Activated CD4-positive, CD25-positive, alpha-beta regulatory T cell treated with anti-CD3 and anti-CD28 coated beads, Interleukin-2, amount 50 U/mL, for 16 hours (primary cell): Measurements from ENCODE around the gene ADM5.

Experiments used
- DNase-seq: peaks from one replicate; pipeline ENCODE4 v3.0.0-alpha.2; 2020; ENCODE audit warnings: low read depth, low spot score

Gene ADM5

DNA sequence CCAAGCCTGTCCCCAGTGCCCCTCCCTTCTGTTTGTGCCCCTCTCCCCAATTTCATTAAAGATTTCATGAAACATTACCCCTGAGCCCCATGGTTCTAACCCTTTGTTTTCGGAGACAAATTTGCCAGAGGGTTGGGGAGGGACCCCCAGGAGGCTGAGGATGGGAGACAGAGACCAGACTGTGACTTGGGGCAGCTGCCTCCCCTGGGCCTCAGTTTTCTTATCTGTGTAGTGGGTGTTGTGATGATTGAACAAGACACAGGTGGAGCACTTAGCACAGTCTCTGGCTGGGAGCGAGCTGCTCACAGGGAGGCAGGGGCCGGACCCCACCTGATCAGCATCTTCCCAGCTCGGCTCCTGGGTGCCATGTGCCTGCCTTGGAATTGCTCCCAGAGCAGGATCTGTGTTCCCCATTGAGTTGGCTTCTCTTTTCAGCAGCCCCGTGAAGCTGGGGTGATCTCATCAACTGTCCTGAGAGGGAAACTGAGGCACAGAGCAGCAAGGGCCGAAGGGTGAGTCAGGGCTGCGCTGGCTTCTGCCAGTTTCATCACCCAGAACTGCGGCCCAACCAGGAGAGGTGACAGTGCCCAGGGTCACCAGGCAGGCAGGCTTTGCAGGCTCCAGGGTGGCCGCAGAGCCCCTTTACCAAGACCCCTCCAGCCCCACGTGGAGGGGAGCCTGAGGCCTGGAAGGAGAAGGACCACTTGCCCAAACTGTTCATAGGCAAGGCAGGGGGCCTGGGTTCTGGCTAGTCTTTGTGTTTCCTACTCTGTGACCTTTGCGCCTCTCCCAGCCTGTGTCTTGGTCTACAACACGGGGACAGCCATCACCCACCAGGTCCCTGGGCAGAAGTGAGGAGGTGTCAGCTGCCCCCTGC lies 30.6 kb upstream of the ADM5 start:
- DNase-seq: no peak

DNA sequence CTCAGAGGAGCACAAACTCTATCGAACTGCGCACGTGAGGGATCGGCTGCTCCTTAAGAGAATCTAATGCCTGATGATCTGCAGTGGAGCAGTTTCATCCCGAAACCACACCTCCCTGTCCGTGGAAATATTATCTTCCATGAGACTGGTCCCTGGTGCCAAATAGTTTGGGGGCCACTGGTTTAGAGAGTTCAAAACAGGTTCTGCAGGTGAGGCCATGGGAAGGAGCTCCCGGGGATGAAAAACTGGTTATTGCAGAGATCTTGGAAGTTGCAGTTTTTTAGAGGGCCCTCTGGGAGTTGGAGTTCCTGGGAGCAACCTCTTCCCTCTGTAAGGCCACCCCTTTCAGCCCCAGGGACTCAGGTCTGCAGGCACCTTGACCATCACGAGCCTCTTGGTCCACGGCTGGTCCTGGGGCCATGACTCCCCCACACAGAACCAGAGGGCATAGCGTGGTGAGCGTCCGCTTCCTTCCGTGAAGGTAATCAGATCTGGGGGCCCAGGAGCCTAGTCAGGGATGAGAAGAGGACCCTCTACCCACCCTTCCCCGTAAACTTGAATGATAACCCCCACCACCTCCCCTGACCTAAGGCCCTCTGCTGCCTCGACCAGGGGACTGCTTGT lies 28.9 kb upstream of the ADM5 start:
- DNase-seq: no peak

DNA sequence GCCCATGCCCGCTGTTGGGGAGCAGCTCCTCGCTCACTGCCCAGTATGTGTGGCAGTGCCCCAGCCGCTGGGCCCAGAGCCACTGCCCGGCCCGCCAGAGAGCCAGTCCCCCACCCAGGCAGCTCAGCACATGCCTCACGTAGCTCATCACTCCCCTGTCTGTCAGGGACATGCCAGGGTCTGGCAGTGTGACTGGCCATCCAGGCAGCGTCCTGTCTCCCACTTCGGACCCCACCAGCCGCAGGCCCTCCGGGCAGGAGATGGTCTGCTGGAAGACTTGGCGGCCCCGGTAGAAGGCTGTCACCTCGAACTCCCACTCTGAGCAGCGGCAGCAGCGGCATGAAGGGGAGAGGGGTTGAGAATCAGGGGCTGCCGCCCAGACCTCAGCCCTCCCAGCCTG lies 27.4 kb upstream of the ADM5 start:
- DNase-seq: no peak

DNA sequence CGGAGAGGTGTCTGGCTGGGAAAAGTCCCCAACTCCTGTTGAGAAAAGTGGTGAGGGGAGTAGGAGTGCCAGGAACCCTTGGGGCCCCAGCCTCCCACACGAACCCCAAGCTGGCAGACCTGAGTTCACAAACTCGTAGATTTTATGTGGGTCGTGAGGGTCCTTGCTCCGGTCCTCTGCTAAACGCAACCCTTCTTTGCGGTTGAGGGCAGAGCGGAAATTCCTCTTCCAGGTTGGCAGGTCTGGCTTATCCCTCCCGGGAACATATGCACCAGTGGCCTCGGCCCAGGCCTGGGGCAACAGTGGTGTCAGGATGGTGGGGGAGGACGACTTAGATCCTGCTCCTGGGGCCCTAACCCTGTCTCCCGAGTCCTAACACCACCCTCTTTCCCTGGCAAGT lies 26.2 kb upstream of the ADM5 start:
- no peak for DNase-seq

DNA sequence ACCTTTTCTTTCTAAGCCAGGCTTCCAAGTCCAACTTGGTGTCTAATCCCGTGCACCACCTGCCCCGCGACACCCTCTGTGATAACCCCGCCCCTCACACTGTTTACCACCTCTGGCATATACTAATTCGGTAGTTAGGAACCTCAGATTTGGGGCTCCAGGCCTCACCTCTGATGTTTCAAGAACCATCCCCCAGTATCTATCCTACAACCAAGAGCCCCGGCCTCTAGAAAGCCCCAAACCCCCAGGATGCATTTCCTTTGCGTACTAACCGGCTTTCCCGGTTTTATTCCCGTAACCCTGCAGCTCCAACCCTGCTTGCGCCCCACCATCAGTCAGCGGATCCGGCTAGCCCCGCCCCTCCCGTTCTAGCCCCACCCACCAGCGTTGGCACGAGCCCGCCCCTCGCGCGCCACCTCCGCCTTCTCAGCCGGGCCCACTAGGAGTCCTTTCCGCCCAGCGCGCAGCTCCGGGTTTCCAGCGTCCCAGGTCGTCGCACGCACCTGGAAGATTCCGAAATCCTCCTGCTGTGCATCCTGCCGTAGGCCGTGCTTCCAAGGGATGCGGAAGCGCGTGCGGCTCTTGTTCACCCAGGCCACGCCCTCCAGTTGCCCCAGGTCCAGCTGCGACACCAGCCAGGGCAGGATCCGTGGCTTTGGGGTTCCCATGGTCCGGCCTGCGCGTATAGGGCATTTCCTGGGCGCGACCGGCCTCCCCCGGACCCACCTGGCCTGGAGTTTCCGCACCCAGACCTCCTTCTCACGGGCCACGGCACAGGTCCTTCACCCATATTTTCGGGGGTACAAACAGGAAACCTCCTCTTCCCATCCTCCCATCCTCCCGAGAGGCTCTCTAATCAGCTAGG lies 25.0 kb upstream of the ADM5 start:
- peak; percentile 82 for DNase-seq

DNA sequence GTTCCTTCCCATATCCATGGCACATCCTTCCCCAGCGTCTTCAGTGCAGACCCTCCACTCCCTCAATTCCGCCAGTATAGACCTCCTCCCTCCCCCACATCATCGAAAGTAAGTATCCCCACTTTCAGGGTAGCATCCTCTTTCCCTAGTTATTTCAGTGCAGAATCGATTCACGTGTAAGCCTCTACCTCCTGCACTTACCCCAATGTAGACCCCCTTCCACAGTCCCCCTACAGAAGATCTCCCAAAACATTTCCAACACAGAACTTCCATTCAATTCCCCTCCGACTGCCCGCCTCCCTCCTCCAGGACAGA lies 24.4 kb upstream of the ADM5 start:
- no peak for DNase-seq

DNA sequence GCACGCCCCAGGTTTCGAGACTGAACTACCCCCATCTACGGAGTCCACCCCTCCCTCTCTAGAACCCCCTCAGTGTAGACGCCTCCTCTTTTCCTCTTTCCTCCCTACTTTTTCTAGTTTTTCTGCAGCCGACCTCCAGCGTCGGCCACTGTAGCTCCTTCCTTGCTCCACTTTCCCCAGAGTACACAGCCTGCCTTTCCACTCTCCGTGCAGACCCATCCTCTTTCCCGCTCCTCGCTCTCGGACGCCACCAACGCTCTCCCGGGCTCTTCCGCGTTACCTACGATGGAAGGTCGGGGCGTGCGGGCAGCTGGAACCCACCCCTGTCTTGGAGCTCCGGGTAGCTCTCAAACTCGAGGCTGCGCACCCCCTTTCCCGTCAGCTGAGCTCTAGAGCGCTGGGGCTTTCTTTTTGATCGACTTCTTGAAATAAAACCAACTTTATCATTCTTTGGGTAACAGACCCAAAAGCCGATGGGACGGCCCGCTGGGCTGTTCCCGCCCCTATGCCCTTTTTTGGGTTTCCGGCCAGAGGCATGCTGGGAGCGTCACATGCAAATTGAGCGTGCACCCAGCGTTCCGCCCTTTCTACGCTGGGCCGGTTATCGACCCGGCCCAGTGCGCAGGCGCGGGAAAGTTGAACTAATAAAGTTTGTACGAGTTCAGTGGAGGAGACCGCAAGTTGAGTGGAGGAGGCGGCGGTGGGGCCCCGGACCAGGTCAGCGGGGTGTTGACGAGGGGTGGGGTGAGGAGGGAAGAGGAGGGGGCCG lies 23.9 kb upstream of the ADM5 start, which contains the start of the genes BCL2L12 and IRF3:
BCL2L12 (plus strand) TSS at position 583 of the 769 bp plus-strand sequence. CDS start 760 bp downstream, outside the sequence.
IRF3 (minus strand) TSS at position 507 of the 769 bp plus-strand sequence. CDS start 1,019 bp downstream, outside the sequence.
- DNase-seq: peak; percentile 98

DNA sequence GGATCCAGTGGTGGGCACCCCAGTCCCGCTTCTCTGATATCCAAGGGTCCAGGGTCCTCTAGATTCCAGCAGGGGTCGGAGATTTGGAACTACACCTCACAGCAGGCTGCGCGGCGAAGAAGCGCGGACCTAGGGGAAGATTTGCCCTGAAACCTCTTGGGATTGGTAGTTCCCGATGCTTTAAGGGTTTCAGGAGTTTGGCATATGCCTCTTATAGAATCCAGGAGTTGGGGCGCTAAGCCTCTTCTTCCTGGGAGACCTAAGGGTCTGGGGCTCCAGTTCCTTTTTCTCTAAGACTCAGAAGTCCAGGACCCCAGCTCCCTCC lies 23.3 kb upstream of the ADM5 start:
- DNase-seq: no peak

DNA sequence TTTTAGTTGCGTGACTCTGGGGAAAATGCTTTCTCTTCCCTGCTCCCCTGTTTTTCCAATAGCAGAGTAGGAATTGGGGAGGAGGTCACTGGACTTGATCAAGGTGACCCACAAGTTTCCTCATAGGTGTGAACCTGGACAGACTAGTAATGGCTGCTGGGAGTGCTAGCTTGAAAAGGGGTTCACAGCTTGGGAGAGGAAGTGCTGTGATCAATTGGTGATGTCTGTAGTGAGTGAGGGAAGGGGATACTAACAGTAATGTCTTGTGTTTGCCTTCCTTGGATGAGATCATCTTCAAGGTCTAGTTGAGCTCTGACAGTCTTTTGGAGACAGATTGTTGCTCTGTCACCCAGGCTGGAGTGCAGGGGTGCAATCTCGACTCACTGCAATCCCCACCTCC lies 21.9 kb upstream of the ADM5 start:
- no peak for DNase-seq

DNA sequence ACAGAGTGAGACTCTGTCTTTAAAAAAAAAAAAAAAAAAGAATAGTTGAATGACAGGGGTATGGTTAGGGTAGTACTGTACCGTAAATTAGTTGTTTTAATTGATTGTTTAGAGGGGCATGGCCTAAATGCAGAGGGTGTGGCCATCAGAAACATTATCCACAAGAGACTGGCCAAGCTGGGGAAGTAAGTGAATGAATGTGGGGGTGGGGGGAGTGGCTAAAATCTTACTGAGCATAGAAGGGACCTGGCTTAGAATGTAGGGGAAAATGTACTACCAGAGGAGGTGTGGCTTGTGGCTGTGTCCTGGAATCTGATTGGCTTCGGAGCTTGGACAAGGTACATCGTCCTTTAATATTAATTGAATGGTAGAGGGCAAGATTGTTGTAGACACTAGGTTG lies 19.9 kb upstream of the ADM5 start:
- no peak for DNase-seq

DNA sequence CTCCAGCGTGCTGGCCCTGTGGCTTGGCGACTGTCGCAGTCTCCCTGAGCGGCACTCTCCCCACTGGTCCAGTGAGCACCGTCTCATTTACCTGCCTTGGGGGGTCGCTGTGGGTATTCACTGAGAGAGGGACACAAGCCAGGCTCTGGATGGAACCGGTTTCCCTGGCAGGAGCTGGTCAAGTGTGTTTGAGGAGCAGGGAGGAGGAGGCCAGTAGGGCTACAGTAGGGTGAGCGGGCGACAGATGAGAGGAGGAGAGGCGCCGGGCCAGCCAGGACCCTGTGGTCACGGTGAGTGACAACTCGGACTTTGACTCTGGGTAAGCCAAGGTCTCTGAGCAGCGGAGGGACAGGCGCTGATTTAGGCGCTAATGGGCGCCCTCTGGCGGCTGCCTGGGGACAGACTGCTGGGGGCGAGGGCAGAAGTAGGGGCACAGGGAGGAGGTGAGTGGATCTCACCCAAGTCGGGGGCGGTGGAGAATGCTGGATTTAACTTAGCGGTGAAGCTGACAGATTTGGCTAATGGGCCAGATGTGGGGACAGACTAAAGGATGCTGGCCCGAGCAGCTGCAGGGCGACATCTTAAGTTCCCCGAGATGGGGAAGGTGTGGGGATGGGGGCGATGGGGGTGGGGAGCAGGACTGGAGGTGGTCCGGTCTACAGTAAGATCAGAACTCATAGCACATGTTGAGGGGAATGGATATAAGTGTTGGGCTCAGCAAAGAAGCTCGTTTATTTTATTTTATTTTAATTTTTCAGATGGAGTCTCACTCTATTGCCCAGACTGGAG lies 17.1 kb upstream of the ADM5 start:
- peak; percentile 64 for DNase-seq

DNA sequence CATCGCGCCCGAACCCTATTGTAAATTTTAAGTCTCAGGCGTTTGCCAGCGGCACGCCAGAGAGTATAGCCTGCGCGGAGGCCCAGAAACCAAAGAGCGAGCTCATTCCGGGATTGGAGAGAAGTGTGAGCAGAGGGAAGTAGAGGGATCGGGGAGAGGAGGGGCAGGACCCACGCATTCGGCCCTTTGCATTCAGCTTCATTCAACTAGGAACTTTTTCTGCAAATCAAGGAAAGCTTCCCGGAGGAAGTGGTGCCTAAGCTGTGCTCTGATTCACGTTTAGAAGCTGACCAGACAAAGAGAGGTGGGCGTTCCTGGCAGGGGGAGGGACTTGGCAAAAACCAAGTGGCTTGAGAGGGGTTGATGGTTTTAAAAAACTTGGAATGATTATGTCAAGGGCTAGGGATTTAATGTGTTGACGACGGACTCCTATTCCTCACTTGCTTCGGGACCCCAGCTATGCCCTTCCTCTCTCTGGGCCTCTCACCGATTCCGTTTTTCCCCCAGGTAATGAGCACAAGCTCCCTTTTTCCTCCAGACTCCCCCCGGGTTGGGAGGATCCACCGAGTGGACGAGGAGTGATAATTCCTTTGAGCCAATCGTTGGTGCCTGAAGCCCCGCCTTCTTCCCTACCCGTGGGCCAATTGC lies 13.1 kb upstream of the ADM5 start:
- DNase-seq: peak; percentile 33

DNA sequence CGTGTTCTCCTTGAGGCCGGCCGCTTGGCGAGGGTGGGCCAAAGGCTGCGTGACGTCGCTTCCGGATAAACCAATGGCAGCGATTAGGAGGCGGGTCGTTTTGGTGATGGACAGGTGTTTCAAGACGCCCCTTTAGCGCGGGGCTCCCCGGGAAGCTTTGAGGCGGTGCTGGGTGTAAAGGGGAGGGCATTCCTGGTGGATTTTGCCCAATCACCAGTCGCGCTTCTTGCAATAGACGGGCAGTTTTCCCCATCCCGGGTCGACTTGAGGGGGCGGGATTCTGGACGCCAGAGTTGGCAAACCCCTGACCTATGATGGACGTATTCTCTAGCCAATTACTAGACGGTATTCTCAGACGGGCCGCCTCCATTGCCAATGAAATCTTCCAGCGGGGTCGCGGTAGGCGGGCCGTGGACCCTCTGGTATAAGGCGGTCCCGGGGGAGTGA lies 12.6 kb upstream of the ADM5 start:
- peak; percentile 97 for DNase-seq

DNA sequence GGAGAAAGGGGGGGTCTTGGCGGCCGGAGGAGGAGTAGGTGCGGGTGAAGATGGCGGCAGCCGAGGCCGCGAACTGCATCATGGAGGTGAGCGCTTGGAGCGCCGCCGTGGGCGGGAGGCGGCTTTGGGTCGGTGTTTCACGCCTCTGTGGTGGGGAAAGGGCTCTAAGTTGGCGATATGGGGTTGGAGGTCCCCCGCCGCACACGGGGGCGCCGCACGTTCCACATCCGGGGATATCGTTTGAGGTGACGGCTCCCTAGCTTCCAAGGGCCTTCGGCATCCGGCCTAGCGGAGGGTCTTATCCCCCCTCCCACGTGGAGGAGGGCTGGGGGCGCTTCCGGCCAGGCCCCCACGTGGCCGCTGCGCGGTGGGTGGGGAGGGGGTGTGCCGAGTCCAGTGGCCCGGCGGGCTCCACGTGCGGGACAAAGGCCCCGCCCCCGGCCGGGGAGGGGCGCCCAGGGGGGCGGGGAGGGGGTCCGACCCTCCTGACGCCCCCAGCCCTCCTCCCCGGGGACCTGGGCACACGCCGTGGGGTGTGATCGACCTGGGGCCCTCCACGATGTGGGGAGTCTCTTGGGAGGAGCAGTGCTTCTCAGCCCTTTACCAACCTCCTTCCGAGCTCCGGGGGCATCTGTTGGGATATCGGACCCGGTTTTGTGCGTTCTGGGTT lies 12.0 kb upstream of the ADM5 start, which contains the start of gene PRMT1:
PRMT1 (plus strand) TSS at position 41 of the 670 bp plus-strand sequence; CDS start at position 51, 10 bp downstream.
- DNase-seq: no peak

DNA sequence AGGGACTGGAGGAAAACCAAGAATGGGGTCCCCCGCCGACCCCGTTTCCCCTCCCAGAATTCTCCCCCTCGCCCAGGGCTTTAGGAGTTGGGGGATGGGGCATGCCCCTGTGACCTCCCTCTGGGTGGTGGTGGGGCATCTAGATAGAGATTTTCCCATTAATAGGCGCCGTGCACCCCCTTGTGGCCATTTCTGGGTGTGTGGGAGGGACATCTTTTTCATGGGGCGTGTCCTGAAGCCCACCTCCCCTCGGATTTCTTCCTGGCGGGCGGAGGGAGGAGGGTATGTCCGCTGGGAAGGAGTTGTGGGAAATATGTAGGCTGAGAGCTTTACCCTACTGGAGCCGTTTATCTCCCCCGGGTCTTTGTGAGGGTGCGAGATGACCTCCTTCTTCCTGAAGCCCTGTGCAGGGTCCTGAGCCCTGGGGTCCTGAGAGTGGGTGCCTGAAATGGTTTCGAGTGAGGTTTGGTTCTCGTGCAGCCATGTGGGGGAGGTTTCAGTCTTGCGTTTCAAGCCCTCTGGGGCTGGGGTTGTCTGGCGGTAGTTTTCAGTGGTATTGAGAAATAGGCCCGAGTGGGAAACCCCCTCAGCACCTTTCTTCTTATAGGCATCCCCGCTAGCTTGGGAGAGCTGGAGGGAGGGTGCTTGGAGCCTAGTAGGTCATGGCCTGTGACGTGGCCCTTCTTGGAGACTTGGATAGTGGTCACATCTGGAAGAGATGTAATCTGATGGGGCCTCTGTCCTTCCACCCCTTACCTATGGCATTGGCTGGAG lies 11.3 kb upstream of the ADM5 start:
- peak; percentile 71 for DNase-seq

DNA sequence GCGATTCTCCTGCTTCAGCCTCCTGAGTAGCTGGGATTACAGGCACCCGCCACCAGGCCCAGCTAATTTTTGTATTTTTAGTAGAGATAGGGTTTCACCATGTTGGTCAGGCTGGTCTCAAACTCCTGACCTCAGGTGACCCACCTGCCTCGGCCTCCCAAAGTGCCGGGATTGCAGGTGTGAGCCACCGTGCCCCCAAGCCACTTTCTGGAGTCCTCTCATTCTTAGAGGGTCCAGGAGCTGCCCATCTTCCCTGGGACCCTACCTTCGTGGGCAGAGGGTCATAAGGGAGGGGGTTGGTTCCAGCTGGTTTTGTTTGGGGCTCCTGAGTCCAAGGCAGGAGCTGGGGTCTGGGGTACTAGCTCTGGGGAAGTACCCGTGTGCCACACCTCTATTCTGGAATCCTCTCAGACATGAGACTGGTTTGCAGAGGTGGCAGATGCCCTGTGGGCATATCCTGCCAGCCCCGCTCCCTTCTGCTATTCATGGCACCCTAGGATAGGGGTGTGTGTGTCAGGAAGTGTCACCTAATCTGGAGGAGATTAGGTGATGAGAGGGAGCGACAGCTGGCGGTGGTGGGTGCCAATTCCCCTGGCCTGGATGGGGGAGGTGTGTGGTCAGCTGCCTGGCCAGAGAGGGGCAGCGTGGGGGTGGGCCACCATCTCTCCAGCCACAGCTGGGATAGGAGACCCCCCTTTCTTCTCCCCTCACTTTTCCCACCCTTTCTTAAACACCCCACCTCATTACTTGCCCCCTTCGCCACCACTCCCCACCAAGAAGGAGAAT lies 10.2 kb upstream of the ADM5 start:
- DNase-seq: no peak

DNA sequence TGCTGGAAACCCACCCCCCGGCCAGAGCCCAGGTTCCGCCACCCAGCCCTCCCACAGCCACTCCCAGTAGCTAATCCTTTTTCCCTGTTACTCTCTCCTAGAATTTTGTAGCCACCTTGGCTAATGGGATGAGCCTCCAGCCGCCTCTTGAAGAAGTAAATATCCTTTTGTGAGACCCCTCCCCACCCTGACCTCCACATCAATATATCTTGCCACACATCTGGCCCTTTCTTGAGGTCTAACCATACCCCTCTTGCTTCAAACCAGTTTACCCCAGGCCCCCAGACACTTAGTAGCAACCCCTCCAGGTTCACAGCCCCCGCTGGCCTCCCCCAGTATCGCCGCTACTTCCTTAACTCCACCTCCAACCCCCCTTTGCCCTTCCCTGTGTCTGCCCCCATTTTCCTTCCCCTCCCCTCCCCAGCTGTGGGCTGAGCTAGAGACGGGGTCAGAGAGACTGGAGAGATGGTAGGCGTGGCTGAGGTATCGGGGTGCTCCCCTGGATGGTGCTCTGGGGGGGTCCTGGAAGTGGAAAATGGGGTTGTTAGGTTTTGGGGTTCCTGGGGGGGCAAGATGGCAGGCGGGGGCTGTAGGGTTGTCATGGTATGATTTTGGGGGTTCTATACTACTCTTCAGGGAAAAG lies 9.5 kb upstream of the ADM5 start:
- DNase-seq: no peak
